ENCODE data around the gene CDC42BPA.
"Not testable (repeated sequence)": the region's sequence is repeated elsewhere in the genome, so short reads cannot be mapped to it uniquely, and the experiment has no call there.

The CDC42BPA gene

DNA sequence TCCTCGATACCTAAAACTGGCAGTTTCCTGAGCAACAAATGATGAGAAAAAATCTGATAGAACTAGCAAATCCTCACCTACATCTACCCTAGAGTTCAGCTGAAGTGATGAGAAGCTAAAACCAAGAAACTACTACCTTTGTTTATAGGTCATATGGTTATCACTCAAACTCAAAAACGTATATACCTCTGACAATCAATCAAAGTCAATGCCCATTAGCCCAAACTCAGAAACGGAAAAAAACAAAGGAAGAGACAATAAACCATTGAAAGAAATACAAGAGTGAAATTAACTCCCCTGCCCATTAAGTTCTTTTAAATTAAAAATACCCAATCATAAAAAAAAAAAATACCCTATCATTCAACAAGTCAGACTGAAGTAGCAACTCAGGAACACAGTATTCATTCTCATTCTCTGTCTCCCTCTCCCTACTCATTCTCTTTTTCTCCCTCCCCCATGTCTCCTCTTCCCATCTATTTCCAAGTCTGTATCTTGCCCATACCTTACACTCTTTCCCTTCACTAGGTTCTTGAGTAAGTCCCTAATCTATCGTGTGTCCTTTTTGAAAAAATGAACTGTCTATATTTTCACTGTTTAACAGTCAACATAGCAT lies 6.8 kb downstream of the CDC42BPA start:
- no peak for DNase-seq

DNA sequence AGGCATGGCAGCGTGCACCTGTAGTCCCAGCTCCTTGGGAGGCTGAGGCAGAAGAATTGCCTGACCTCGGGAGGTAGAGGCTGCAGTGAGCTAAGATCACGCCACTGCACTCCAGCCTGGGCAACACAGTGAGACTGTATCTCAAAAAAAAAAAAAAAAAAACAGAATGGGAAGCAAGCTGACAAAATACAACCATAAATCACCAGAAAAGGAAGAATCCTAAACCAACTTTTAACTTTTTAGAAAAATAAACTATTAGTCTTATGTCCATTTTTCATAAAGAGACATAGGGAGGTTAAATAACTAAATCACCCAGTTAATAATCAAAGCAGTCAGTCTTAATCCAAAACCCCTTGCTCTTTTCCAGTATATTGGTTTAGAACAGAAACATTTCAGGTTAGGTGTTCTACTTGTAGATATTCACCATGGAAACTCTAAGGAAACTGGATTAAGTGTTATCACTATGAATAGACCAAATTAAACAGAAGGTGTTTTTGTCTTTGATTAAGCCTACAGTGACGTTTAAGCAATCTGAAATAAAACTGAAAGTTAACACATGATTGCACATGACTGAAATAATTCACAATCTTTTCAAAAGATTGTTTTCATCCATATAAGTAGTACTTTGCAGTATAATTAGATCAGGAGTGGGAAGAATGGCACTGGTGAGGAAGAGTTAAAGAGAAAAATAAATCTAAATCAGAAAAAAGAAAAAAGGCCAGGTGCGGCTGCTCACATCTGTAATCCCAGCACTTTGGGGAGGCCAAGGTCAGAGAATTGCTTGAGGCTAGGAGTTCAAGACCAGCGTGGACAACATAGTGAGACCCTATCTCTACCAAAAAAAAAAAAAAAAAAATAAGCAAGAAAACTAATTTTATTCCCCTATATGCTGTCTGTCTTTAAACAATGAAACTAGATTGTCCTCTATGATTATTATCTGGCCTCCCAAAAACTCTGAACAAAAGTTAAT lies 9.6 kb downstream of the CDC42BPA start:
- DNase-seq, result no peak

DNA sequence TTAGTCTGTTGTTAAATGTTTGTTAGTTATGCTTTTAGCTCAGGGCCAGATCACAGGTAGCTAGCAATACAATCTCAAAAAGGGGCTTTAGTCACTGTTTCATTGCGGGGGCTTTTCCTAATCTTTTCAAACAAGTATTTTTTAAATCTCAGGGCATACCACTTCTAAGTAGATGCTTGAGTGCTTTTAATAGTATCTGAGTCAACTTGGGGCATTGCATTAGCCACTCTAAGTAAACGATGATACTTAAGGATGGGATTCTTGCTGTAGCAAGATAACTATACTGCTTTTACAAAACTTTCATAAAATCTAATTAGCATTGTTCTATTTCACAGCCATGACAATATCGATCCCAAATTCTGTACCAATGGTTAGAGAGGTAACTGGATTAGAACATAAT lies 11.6 kb downstream of the CDC42BPA start:
- DNase-seq, result no peak

DNA sequence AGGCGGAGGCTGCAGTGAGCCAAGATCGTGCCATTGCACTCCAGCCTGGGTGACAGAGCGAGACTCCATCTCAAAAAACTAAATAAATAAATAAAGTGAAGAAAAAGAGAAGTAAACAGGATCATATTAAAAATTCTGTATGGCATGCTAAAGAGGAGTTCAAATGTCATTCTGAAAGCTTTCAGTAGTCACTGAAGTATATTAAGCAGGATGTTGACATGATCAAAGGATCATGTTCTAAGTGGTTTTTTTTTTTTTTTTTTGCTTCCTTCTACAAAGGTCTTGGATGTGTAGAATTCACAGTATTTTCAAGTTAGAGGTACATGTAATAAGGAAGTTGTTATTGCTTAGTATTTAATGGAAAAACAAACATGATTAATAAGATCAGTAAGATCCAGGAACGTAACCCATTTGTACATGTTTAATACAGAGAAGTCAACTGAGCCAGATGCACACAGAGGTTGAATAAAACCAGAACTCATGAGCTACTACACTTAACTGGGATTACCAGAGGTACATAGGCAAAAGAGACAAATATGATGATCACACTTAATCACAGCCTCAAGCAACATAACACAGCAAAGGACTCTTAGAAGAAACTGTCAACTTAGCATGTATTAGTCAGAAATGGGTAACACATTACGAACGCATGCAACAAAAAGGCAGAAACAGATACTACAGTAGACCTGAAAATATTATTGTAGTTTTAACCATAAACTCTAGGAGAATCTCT lies 12.2 kb downstream of the CDC42BPA start:
- DNase-seq, result no peak

DNA sequence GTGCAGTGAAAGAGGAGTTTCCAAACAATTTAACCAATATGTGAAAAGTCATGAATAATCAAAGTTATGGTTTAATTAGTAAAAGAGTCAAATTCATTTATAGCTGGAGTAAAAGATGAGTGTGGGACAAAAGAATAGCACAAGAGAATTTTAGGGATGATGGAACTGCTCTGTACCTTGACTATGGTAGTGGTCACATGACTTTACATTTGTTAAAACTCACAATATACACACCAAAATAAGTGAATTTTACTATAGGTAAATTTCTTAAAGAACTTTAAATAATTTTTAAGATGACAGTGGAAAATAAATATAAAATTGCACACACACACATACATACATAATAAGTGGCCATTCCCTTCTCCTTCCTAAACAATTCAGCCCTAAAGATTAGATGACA lies 13.6 kb downstream of the CDC42BPA start:
- DNase-seq, result no peak

DNA sequence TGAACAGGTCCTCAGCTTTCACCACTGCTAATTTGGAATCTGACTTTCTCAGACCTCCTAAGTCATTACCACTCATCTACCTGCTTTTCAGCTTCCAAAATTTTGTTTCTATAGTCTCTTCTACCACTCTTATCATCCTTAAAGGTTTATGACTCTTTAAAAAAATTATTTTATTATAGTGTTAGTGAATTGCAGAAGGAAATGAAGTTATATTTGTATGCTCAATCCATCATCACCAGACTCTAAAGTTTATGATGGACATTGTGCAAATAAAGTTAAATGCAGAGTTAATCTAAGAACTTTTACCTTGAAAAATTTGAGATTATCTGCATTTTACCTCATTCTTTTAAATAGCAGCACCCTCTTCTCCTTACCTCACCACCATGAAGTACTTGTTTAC lies 14.6 kb downstream of the CDC42BPA start:
- DNase-seq, result no peak

DNA sequence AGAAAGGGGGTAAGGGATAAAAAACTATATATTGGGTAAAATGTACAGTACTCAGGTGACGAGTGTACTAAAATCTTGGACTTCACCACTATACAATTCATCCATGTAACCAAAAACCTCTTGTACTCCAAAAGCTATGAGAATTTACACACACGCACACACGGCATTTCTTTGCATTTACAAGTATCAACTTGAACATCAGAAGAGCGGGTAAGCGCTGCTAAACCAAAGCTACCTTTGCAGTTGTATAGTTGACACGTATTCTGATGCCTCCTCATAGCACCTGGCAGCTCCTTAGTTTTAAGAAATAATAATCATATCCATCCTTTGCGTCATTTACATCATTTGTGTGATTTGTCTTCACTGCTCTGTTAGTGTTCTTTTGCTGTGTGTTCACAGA lies 17.6 kb downstream of the CDC42BPA start:
- DNase-seq, result no peak

DNA sequence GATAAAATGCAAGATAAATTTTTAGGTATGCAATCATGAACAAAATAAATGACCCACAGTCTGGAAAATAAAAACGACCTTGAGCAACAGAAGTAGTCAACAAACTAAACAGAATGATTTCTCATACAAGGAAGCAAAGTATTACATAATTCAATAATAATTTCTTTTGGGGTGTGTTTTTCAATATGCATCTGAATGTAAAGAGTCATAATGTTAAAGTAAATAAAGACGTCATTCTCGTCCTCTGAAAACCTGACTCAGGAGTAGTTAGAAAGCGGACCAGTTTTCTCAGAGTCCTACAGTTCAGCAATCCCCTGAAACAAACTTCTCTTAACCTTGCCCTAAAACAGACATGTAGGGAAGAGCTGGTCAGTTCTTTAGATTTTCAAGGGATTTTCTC lies 18.6 kb downstream of the CDC42BPA start:
- no peak for DNase-seq

DNA sequence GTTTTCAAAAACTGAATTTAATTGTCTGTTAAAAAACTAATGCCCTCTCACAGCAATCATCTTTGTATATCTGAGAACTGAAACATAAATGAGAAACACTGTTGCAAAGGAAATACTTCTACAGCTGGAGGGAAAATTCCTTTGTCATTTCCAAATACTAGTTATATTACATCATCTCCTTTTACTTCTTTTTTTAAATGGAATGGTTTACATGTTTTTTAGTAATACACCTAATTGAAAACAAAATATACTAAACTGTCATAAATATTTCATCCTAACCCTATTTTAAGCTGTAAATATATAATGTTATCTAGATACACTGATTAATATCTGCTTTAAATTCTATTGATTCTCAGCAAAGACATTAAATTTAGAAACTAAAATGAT lies 19.1 kb downstream of the CDC42BPA start:
- no peak for DNase-seq

- DNase-seq, result no peak
Observed at GRCh38 chr1:227298512-227299240, 19.6 kb downstream of the CDC42BPA start.

DNA sequence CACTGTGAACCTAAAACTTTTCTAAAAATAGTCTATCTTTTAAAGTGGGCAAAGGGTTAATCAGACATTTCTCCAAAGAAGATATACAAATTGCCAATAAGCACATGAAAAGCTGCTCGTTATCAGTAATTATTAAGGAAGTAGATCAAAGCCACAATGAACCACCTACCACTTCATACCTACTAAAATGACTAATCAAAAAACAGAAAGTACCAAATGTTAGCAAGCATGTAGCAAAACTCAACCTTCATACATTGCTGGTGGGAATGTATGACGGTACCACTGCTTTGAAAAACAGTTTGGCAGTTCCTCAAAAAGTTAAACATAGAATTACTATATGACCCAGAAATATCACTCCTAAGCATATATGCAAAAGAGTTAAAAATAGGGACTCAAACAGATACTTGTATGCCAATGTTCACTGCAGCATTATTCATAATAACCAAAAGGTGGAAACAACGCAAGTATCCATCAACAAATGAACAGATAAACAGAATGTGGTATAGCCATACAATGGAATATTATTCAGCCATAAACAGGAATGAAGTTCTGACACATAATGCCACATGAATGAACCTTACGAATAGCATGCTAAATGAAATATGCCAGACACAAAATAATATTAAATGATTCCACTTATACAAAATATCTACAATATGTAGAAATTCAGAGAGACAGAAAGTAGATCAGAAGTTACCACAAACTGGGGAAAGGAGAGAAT lies 21.1 kb downstream of the CDC42BPA start:
- no peak for DNase-seq

DNA sequence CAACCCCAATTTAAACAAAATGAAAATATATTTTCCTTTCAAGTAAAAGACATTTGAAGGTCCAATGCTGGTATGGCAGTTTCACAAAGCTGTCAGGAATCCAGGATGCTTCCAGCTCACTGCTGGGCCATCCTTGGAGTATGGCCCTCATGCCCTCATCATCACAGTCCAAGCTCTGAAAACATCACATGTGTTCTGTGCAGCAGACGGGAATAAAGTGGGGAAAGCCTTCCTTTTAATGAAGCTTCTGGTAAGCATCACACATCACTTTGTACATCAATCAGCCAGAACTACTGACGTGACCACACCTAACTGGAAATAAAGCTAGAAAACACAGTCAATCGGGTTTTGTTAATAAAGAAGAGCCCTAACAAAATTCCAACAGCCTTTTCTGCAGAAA lies 22.7 kb downstream of the CDC42BPA start:
- no peak for DNase-seq

GRCh38 chr1:227285745-227286144 lies 32.5 kb downstream of the CDC42BPA start:
- DNase-seq, result no peak

GRCh38 chr1:227281371-227281770 lies 36.9 kb downstream of the CDC42BPA start:
- DNase-seq, result no peak

DNA sequence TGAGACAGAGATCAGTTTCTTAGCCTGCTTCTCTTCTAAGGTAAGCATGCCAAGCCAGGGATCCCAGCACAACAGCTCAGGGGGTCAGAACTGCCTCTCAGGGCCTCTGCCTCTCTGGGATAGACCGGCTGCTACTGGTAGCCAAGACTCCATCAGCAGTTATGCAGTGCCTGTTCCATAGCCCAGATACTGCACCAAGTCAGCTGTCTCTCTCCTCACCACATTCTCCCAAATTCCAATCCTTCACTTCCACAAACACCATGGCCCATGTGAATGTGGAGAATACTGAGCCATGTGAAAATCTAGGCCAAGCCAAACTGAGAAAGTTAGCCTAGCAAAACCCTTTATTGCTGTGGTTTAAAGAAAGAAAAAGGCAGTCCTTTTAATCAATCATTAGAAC lies 37.5 kb downstream of the CDC42BPA start:
- no peak for DNase-seq

- not testable (repeated sequence) for DNase-seq
Observed at GRCh38 chr1:227276156-227276693, 42.1 kb downstream of the CDC42BPA start.

GRCh38 chr1:227273557-227273956 lies 44.7 kb downstream of the CDC42BPA start:
- DNase-seq, result no peak

GRCh38 chr1:227272428-227272827 lies 45.9 kb downstream of the CDC42BPA start:
- no peak for DNase-seq

- no peak for DNase-seq
Observed at GRCh38 chr1:227270554-227270953, 47.7 kb downstream of the CDC42BPA start.

GRCh38 chr1:227268943-227269342 lies 49.3 kb downstream of the CDC42BPA start:
- DNase-seq, result no peak
